ENCODE data around the gene CDK3.
"Not testable (repeated sequence)": the region's sequence is repeated elsewhere in the genome, so short reads cannot be mapped to it uniquely, and the experiment has no call there.

The CDK3 gene

GRCh38 chr17:76044475-76045007 is 43.9 kb downstream of the CDK3 start:
- DNase-seq: not testable (repeated sequence)

DNA sequence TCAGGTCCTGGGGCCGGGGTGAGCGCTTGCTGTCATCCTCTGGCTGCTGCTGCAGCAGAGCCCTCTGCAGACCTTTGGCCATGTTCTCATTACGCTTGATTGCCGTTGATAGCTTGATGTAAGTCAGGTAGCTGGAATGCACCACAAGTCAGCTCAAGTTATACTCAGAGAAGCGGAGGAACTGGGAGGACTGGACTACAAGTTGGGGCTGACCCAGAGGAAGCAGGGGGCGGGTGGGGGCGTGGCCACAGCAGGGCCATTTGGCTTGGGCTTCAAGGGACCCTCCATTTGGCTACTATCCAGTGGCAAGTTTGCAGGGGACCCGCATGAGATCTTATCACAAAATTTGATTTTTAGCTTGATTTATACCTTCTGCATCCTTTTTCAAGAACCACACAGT is 45.4 kb downstream of the CDK3 start:
- DNase-seq: no peak

GRCh38 chr17:76048025-76048605 is 47.5 kb downstream of the CDK3 start:
- no peak for DNase-seq

- no peak for DNase-seq
These were observed 48.1 kb downstream of the CDK3 start for GRCh38 chr17:76048711-76049110.

- no peak for DNase-seq
These were observed 48.6 kb downstream of the CDK3 start for GRCh38 chr17:76049239-76049638.

DNA sequence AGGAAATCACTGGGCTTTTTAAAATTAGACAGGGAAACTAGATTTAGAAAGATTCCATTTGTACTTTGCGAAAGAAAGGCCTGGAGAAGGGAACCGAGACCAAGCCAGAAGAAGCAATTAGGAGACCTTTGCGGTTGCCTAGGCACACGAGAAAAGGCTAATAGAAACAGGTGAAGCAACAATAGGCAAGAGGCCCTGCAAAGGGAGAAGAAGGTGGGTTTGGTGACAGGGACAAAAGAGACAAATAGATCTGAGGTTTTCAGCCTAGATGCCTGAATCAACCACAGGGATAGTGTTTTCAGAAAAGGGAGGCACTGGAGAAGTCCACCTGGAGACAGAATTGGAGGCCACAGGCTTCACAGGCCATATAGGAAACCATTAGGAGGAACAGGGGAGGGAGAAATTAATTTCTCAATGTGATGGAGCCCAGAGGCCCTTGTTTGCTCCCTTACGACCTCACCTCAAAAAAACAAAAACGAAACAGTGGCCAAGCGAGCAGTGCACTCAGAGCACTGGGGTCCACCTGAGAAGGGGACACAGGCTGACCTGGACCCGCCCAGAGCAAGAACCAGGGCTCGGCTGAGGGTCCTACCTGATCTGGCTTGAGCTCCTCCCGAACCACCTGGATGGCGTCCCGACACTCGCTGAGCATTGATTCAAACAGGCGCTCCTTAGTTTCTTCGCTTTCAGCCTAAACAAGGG is 49.3 kb downstream of the CDK3 start:
- no peak for DNase-seq

GRCh38 chr17:76050538-76051467 is 50.1 kb downstream of the CDK3 start:
- no peak for DNase-seq

DNA sequence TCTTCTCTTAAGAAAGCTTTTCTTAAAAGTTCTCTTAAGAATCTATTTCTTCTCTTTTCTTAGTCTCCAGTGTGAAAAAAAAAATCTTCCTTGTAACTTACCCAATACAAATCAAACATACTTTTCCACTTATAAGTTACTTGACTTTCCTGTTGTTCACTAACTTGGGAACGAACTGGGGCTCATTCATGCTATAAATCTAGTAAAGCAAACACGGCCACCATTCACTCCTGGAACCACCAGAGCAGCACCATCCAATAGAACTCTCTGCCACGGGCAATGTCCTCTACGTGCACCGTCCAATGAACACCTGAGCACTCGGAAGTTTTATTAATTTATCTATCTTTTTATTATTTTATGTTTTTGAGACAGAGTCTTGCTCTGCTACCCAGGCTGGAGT is 50.9 kb downstream of the CDK3 start:
- no peak for DNase-seq

- no peak for DNase-seq
These were observed 52.8 kb downstream of the CDK3 start for GRCh38 chr17:76053246-76054111.

- DNase-seq: no peak
These were observed 53.4 kb downstream of the CDK3 start for GRCh38 chr17:76054112-76054476.

All from midbrain (tissue), 1 donor.